GM18951 (cell line): ENCODE data around the gene FOXE1.

Experiments used
- POLR2A ChIP-seq: IDR thresholded peaks from 4 replicates; pipeline ENCODE4 v1.6.1; 2011; ENCODE audit warnings: mild to moderate bottlenecking; ENCODE audit not compliant: insufficient read length, insufficient read depth; ENCODE audit errors: extremely low read depth
- in situ Hi-C: fragments of 300-500 bp; cut with MboI; formaldehyde crosslinking; loops from one replicate; pipeline ENCODE4 v1.12.0; 2022; ENCODE audit warnings: low sequenced_read_pairs, mixed read lengths, inconsistent platforms; ENCODE audit not compliant: unreplicated experiment

Gene FOXE1

DNA sequence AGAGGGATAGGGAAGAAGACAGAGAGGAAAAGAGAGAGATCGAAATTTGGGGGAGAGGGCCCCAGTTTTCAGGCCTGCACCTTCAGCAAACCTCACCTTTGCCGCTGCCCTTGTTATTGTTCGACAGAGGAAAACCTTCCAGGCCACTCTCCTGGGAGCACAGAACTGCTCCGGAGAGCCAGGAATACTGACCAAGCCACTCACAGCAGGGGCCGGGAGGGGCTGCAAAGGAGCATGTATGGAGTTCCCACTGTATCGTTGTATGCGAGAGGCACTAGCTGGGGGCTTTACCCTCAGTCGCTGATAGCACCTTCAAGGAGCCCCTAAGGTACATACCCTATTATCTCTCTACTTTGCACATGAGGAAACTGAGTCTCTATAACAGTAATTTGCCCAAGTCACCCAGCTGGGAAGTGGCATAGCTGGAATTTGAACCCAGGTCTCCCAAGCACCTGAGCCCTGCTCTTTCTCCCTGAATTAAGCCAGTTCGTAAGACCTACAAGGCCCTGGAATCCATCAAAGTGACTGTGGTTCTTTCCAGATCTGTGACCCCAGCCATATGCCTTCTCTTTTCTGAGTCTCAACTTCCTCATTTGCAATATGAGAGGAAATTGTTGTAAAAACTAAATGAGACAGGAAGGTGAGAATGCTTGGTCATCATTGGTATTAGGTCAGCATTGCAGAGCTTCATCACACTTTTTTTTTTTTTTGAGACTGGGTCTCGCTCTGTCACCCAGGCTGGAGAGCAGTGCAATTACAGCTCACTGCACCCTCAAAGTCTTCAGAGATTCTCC, 21.0 kb upstream of the FOXE1 start:
- in situ Hi-C loops: no loop called here
- no peak for TF ChIP-seq POLR2A

DNA sequence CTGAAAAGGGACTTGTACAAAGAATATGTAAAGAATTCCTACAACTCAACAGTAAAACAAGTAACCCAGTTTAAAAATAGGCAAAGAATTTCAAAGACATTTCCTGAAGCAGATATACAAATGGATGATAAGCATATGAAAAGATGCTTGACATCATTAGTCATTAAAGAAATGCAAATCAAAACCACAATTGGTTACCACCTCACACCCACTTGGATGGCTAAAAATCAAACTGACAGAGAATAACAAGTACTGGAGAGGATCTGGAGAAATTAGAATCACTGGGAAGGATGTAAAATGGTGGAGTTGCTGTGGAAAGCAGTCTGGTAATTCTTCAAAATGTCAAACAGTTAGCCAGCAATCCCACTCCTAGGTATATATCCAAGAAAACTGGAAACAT, 12.5 kb upstream of the FOXE1 start:
- in situ Hi-C loops: no loop called here
- no peak for TF ChIP-seq POLR2A

DNA sequence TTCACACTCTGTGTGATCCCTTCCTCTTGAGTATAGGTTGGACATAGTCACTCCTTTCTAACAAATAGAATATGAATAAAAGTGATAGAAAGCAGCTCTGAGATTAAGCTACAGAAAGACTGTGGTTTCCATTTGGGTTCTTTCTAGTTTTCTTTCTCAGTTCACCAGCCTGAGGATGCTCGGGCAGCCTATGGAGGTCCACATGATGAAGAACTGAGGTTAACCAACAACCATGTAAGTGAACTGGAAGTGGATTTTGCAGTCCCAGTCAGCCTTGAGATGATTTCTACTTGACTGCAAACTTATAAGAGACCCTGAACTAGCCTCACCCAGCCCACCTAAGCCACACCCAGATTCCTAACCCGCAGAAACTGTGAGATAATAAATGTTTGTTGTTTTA, 10.1 kb upstream of the FOXE1 start:
- TF ChIP-seq POLR2A: no peak
- in situ Hi-C loops: no loop called here

DNA sequence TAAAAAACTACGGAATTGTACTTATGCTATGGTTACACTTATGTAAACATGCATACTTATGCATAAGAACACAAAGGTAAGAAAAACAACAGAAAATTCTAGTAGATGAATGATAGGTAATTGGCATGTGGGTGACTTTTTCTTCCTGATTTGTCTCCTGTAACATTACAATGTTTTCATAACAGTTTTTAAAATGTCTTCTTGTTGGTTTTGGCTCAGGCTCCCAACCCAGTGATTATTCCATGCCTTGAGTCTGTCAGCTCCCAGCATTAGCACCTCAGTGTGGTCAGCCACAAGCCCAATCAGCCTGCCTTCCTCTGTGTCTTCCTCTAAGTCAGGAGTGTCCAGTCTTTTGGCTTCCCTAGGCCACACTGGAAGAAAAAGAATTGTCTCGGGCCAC, 7.9 kb upstream of the FOXE1 start:
- in situ Hi-C loops: no loop called here
- no peak for TF ChIP-seq POLR2A

DNA sequence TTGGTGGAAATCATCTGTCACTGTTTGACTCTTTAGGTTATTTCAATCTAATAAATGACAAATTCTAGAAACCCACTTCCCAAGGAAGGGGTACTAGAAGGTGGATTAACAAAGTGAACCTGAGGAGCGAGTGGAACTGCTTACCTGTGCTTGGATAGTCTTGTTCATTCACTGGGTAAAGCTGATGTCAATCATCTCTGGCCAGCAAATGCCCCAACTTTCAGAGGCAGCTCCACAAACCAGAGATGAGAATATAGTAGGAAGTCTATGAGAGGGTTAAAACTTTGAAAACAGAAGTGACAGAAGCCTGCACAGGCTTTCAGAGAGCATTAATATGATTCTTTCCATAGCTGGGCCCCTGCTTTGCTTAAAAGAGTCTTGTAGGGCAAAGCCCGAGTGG, 7.3 kb upstream of the FOXE1 start:
- TF ChIP-seq POLR2A: no peak
- in situ Hi-C loops: no loop called here

DNA sequence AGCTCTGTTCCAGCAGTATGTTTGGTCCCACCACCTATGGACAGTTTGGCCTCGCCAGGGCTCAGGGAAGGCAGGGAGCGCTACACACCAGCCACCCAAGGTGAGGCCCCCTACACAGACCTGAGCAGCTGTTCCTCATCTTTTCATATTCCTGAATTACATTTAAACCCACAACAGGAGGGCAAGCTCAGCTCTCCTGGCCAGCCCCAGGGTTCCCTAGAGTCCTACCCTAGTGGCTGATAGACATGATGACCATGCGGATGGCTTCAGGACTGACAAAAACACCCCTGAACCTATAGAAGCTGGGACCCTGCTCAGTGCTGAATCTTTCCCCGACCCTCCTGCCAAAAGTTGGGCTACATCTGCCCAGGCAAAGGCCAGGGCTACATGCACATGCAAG, 6.7 kb upstream of the FOXE1 start:
- no peak for TF ChIP-seq POLR2A
- in situ Hi-C loops: no loop called here

DNA sequence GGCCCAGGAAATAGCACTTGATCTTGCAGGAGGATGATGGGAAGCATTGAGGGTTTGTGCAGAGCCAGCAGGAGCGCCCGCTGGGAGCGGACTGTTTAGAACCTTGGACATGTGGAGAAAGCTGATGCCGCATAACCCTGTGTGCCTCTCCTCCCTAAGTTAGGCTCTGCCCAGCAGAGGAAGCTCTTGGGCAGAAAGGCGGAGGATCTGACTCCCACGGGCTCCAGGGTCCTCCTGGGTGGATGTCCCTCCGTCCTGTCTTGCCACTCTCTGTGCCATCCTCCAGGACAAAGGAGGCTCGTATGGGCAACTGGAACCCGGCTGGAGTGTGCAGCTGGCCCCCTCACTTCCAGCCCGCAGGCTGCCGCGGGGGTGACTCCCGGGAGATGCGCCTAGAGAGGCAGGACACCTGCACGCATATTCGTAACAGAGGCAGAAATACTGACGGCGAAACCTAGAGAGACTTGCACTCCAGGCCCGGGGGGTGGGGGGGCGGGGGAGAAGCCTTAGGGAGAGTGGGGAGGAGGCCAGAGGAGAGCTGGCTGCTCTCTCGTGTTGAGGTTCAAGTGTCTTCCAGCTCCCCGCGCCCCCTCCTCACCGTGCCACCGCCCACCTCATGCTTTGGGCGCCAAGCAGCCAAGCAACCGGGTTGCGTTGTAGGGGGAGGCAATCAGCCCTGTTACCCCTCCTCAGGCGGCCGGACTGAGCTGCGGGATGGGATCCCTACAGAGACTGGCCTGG, 5.4 kb upstream of the FOXE1 start:
- in situ Hi-C loops: no loop called here
- no peak for TF ChIP-seq POLR2A

DNA sequence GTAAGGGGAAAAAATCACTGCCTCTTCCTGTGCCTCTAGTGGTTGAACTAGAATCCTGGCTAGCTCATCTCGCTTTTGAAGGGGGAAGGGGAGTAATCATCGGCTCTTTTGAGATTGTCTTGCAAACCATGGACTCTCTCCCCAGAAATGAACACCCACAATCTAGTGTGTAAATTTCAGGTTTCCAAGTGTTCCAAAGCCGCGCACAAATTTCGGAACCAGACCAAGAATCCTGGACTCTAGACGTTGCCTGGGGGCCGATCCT, 4.9 kb upstream of the FOXE1 start:
- in situ Hi-C loops: no loop called here
- TF ChIP-seq POLR2A: no peak

DNA sequence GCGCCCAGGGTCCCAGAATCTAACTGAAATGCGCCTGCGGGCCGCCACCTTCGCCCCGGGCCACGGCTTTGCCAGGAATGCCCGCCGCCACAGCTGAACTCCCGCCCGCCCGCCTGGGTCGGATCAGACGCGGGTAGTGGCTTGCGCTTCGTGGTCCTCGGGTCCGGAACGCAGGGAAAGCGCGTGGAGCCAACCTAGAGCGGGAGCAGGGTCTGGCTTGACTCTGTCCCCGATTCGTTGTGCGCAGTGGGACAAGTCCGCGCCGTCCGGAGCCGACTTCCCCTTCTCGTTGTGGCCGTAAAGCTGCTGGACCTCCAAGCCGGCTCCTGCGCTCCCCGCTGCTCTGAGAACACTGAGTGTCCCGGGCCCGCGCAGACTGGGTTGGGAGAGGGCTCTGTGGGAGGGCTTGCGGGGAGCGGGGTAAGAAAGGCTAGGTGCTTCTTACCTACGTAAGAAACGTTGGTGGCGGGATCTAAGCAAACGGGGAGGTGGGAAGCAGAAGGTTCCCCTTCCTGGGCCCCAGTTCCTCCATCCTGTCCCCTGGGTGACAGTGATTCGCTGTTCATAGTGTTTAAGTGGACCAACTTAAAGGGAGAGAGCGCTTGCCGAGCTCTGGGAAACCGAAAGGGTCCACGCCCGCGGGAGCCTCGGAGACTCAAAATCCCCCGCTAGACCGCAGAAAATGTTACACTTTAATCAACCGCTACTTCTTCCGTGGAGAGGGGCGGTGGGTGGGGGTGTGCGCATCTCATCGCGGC, 4.4 kb upstream of the FOXE1 start:
- in situ Hi-C loops: no loop called here
- TF ChIP-seq POLR2A: no peak

DNA sequence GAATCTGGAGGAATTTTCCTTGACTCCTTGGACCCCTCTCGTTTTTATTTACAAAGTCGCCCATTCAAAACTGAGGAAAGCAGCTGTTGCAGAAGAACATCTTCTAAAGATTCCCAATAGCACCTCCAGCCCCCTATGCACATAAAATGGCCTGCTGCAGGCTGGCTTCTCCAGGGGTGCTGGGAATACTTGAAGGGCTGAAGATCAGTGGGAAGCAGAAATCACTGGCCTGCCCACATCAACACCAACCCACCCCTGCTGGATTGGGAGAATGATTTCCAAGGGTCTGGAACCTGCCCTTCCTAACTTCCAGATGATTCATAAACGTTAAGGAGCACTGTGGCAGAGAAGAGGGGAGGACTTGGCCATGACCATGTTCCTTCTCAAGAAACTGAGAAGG, 3.0 kb upstream of the FOXE1 start:
- no peak for TF ChIP-seq POLR2A
- in situ Hi-C loops: no loop called here

DNA sequence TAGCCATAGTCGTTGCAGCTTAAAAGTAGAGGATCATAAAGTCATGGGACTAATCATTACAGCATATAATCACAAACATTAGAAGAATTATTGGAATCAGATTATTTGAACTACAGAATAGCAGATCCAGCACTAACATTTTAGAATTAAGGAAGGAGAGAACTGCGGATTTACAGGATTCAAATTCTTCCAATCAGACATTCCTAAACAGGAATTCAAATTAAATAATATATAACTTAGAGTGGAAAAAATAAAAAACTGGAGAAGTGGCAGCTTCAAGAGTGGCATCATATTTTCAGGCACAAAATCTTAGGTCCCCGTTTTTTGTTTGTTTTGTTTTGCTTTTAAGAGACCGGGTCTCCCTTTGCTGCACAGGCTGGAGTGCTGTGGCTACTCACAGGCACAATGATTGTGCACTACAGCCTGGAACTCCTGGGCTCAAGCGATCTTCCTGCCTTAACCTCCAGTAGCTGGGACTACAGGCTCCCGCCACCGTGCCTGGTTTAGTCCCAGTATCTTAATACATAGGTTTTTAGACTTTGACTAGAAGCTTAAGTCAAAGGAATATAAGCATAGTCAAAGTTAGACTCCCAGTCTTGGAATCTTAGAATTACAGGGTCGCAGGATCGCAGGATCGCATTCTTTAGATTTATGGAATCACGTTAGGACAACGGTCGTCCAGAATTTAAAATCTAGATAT, 2.1 kb upstream of the FOXE1 start:
- in situ Hi-C loops: no loop called here
- no peak for TF ChIP-seq POLR2A

DNA sequence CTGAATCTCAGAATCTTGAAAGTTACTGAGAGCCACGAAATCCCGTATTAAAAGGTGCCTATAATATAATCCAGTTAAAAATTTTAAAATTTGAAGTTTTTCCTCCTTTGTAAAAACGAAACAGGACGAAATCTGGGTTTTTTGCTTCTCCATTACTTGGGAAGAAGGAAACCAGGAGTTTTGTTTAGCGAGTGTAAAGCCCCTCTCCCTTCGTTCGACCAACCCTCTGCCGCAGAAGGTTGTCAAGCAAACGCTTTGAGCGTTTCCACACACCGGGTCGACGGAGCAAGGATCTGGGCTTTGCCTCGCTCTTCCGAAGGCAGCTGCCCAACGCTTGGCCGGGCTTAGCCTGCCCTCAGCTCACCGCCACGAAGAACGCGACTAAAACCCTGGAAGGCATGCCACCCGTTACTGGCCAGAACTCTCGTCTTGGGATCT, 1.6 kb upstream of the FOXE1 start:
- TF ChIP-seq POLR2A: no peak
- in situ Hi-C loops: no loop called here

DNA sequence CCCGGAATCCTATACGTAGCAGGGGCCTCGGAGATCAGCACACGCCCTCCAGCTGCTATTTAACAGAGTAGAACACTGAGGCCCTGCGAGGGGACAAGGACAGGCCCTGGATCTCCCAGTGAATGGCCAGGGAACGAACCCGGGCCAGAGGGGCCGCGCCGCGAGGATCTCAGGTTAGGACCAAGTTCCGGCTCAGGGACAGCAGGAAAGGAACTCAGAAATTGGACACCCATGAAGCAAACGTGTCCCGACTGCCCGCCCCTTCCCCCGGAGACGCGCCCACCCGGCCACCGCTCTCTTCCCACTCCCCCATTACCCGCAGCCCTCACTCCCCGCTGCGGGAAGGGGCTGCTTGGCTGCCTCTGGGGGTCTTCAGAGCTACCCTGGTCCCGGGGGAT, 1.0 kb upstream of the FOXE1 start:
- TF ChIP-seq POLR2A: no peak
- in situ Hi-C loops: no loop called here
